NCI-H1105 (cell line): ENCODE data around the gene LGALS4.
"Not testable (repeated sequence)": the region's sequence is repeated elsewhere in the genome, so short reads cannot be mapped to it uniquely, and the experiment has no call there.

ENCODE experiments used
- DNase-seq: peaks from one replicate; lab custom pipeline; 2025; lab: John Stamatoyannopoulos, UW

LGALS4 gene

DNA sequence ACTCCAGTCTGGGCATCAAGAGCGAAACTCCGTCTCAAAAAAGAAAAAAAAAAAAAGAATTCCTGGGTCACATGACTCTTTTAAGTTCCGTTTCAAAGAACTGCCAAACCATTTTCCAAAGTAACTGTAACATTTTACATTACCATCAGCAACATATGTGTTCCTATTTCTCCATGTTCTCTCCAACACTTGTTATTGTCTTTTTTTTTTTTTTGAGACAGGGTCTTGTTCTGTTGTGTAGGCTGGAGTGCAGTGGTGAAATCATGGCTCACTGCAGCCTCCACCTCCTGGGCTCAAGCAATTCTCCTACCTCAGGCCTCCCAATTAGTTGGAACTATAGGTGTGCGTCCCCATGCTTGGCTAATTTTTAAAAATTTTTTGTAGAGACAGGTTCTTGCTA lies 17.2 kb downstream of the LGALS4 start:
- no peak for DNase-seq

DNA sequence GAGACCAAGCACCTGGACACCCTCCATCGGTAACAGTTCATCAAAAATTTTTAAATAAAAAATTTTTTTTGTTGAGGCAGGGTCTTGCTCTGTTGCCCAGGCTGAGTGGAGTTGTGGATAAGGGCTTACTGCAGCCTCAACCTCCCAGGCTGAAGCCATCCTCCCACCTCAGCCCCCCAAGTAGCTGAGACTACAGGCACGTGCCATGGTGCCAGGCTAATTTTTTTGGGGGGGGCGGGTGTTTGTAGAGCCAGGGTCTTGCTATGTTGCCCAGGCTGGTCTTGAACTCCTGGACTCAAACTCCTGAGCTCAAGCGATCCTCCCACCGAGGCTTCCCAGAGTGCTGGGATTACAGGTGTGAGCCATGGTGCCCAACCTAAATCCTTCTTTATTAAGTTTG lies 19.1 kb downstream of the LGALS4 start:
- DNase-seq = no peak

- no peak for DNase-seq
Observed at GRCh38 chr19:38793177-38793576, 19.6 kb downstream of the LGALS4 start.

DNA sequence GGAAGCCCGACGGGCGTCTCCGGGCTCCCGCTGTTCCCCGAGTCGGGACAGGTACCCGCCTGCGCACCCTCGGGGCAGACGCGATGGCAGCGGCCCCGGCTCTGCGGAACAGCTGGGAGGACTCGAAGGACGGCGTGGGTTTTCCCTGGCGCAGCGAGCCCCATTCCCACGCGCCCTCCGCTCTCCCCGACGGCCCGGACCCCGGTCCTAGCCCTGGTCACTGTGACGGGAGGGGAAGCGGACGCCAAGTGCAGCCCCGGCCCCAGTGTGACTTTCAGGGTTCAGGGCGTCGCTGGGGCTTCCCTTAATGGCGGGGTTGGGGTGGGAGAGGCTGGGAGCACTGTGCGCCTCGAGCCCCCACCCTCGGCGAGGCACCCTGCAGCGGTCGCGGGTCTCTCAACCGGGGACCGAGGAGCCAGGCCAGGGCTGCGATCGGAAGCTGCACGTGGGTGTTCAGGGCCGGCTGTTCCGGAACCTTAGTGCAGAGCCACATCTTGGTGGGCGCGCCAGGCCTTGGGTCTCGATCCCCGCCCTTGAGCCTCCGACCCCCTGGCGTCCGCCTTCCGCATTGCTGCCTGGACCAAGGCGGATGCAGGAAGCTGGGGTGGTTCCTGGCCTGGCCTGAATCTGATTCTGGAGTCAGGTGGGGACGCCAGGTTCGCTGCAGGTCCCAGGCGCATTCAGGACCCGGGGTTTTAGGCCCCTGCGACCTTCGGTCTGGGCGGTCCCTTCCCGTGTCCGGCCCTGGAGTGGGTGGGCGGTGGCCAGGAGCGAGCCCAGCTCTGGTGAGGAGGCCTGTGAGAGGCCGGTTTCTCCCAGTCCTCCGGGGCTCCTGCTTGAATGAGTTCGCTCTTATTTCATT lies 20.3 kb downstream of the LGALS4 start:
- no peak for DNase-seq

DNA sequence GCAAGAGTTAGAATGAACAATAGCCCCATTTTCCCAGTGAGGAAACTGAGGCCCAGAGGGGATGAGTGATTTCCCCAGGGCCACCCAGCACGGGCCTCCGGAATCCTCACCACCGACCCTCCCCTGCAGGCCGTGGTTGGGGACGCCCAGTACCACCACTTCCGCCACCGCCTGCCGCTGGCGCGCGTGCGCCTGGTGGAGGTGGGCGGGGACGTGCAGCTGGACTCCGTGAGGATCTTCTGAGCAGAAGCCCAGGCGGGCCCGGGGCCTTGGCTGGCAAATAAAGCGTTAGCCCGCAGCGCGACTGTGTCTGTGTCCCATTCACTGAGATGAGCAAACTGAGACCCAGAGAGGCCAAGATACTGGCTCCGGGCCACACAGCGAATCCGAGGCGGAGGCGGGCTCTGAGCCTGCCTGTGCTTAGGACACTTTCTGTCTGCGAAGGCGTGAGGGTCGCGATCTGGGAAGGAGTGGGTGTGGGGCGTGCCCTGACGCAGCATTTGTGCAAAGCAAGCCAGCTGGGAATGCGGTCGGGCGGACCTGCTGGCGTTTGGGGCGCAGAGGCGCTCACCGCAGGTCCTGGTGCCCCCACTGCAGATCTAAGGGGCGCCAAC lies 21.2 kb downstream of the LGALS4 start:
- not testable (repeated sequence) for DNase-seq

- DNase-seq = not testable (repeated sequence)
Observed at GRCh38 chr19:38790507-38791403, 22.0 kb downstream of the LGALS4 start.

GRCh38 chr19:38788478-38789243 lies 24.1 kb downstream of the LGALS4 start, which contains the start of gene LGALS7B:
LGALS7B (plus strand) TSS chr19:38789200; CDS start chr19:38789227, 27 bp downstream.
- DNase-seq = no peak

DNA sequence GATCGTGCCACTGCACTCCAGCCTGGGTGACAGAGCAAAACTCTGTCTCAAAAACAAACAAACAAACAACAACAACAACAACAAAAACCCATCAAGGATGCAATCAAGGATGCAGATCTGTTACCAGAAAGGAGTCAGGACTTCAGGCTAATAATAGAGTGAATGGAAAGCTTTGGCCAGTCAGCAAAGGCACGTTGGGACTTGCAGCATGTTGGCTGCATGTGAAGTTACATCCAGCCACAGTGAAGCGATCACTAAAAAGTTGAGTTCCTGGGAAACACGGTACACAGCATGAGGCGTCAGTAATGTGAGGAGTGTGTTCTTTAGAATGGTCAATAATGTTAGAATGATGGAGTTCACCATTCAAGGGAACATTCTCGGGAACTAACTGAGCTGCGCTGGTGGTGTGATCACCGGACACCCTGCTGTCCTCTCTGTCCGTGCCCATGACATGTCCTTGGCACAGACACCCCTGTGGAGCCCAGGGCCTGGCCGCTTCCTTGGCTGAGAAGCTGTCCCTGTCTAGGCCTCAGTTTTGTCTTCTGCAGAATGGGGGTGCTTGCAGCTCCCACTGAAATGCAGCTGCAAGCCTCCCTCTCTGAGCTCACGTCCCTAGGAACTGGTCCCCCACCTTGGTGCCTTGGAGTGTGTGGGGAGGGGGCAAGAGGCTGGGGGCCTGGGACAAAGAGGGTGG lies 26.0 kb downstream of the LGALS4 start:
- DNase-seq = no peak

- not testable (repeated sequence) for DNase-seq
Observed at GRCh38 chr19:38786061-38786460, 26.7 kb downstream of the LGALS4 start.

- DNase-seq = no peak
Observed at GRCh38 chr19:38785187-38785699, 27.5 kb downstream of the LGALS4 start.

- no peak for DNase-seq
Observed at GRCh38 chr19:38784224-38784623, 28.5 kb downstream of the LGALS4 start.

GRCh38 chr19:38782212-38782611 lies 30.5 kb downstream of the LGALS4 start:
- DNase-seq = not testable (repeated sequence)

DNA sequence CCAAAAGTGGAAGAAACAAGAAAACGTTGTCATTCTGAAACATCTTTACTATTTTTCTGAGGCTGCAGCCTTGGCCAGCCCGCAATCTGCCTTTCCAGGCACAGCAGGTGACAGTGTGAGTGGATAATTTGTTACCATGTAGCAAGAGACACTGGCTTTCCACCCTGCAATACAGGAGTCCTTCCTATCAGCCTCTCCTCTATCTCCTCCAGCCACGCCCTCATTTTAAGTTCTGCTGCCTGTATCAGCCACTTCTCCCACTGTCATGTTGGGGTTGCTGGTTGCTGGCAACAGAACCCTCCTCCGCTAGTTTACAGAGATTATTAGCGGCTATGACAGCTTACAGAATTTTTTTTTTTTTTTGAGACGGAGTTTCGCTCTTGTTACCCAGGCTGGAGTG lies 31.7 kb downstream of the LGALS4 start:
- DNase-seq = no peak

GRCh38 chr19:38780443-38780842 lies 32.3 kb downstream of the LGALS4 start:
- DNase-seq = no peak

DNA sequence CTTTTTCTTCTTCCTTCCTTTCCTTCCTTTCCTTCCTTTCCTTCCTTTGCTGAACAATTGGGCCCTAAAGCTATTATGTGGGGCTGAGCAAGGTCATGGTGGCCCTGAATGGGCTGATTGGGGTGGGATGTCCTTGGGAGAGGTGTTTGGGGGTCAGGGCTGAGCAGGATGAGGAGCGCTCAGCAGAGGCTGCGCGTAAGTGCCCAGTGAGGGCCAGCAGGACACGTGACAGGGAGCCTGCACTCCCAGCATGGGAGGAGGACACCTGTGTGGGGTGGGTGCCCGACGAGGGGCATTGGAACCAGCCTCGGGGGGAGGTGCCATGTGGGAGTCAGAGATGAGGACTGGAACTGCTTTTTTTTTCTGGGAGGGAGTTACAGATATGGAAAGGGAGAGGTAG lies 34.0 kb downstream of the LGALS4 start:
- DNase-seq = no peak

- DNase-seq = no peak
Observed at GRCh38 chr19:38774181-38774950, 38.4 kb downstream of the LGALS4 start.

DNA sequence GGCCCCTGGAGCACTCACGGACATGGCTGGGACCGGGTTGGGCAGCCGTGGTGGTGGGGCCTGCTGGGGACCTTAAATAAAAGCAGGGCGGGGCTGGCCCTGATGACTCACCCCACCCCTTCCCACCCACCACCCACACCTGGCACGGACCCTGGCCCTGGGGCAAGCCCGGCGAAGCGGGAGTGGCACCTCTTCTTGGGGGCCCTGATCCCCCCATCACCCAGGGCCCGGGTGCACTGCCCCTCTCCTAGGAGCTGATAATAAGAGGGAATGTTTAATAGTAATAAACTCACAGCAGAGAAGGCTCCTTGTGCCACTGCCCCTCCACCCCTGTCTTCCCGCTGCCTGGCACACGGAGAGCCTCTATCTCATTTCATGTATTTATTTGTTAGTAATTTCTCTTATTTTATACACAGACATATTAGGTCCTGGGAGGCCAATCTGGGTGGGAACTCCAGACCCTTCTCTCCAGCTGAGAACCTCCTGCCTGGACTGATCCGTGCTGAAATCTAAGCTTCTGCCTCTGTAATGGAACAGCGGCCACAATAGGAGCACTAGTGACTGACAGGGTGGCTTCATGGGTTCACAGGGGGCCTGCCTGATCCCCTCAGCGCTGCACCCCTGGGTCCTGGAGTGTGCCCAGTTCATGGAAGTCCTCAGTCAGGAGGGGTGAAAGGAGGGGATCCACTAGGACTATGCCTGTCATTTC lies 39.1 kb downstream of the LGALS4 start, which contains the start of gene LGALS7:
TSS of gene LGALS7 (minus strand) at position 49 of the 709 bp plus-strand sequence. CDS start at position 24, 25 bp downstream.
- DNase-seq = no peak

- not testable (repeated sequence) for DNase-seq
Observed at GRCh38 chr19:38771569-38771968, 41.2 kb downstream of the LGALS4 start.

GRCh38 chr19:38770949-38771275 lies 41.8 kb downstream of the LGALS4 start:
- not testable (repeated sequence) for DNase-seq
